ENCODE results near the gene ATG7.
"Not testable (repeated sequence)": the region's sequence is repeated elsewhere in the genome, so short reads cannot be mapped to it uniquely, and the experiment has no call there.

The ATG7 gene

DNA sequence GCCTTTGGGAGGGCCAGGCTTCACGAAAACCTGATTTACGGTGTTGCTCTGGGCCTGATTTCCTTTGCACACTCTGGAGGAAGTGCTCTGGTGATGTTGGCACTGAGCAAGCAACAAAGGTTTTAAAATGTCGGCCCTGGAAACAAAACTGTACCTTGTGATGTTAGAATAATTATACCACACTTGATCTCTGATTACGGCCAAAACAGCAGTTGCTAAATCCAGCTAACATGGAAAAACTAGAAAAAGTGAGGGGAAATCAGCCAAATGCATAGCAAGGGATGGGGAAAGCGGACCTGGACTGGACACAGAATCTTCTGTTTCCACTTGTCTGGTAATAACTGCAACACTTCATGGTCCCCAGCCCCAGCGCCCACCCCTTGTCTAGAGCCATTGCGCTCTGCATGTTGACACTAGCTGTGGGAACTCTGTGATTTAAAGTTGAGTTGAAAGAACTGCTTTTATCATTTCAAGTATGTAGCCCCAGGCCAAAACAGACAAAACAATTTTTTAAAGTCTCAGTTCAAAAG lies 251.4 kb downstream of the ATG7 start:
- TF ChIP-seq, protein P1, sequence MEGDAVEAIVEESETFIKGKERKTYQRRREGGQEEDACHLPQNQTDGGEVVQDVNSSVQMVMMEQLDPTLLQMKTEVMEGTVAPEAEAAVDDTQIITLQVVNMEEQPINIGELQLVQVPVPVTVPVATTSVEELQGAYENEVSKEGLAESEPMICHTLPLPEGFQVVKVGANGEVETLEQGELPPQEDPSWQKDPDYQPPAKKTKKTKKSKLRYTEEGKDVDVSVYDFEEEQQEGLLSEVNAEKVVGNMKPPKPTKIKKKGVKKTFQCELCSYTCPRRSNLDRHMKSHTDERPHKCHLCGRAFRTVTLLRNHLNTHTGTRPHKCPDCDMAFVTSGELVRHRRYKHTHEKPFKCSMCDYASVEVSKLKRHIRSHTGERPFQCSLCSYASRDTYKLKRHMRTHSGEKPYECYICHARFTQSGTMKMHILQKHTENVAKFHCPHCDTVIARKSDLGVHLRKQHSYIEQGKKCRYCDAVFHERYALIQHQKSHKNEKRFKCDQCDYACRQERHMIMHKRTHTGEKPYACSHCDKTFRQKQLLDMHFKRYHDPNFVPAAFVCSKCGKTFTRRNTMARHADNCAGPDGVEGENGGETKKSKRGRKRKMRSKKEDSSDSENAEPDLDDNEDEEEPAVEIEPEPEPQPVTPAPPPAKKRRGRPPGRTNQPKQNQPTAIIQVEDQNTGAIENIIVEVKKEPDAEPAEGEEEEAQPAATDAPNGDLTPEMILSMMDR (IDR thresholded peaks at IDR 0.05; ENCODE audit: extremely low read depth, insufficient read depth, missing control alignments), result no peak
- in situ Hi-C loops (cut with MboI; ENCODE audit: low pct_unique_long_range_greater_than_20kb, low sequenced_read_pairs, unreplicated experiment), result no loop called here
- DNase-seq (ENCODE audit: low spot score), result no peak

DNA sequence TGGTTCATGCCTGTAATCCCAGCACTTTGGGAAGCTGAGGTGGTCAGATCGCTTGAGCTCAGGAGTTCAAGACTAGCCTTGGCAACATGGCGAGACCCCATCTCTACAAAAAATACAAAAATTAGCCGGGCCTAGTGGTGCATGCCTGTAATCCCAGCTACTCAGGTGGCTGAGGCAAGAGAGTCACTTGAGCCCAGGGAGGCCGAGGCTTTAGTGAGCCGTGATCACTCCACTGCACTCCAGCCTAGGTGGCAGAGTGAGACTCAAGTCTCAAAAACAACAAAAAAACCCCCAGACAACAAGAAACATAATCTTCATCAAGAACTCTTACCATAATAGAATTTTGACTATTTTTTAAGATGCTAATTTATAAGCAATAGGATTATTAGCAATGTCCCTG lies 253.9 kb downstream of the ATG7 start:
- in situ Hi-C loops (cut with MboI; ENCODE audit: low pct_unique_long_range_greater_than_20kb, low sequenced_read_pairs, unreplicated experiment); DNase-seq (ENCODE audit: low spot score): not testable (repeated sequence)

DNA sequence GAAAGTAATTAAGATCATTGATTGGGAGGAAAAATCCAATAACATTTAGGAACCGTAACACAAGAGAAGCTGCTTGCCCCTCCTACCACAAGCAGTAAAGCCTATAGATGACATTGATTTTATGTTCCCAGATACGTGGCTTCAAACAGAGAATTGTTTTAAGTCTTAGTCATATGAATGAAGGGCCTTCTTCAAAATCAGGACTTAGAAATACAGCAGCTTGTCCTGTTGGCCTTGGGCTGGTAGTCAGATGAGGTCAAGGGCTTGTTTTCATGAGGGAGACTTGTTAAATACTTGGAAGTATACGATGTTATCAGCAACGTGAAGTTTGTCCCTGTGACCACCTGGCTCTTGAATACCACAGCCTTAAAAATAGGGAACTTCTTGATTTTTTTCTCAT lies 257.1 kb downstream of the ATG7 start:
- TF ChIP-seq, protein P1 (IDR thresholded peaks at IDR 0.05; ENCODE audit: extremely low read depth, insufficient read depth, missing control alignments), result no peak
- in situ Hi-C loops (cut with MboI; ENCODE audit: low pct_unique_long_range_greater_than_20kb, low sequenced_read_pairs, unreplicated experiment), result no loop called here
- DNase-seq (ENCODE audit: low spot score), result no peak

DNA sequence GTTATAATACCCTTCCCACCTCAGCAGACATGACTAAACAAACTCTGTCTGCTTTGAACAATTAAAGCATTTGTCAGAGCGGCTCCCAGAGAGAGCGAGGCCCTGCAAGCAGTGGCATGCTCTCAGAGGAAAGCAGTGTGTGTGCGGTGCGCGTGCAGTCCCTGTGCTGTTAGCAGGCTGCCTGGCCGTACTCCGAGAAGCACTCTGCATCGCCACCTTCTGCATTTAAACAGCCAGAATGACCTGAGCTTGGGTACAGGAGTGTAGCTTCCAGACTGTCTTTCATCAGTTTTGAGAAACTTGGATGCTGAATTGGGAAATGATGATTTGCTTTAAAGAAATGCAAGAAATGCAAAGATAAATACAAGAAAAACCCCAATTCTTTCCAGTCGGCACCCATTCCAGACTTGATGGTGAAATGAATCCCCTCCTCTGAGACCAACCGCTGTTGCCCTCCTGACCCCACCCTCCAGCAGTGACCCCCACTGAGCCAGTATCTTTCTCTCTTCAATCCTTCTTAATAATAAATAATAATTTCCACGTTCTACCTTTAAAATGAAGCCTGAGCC lies 258.0 kb downstream of the ATG7 start:
- TF ChIP-seq, protein P1 (IDR thresholded peaks at IDR 0.05; ENCODE audit: extremely low read depth, insufficient read depth, missing control alignments), result no peak
- in situ Hi-C loops (cut with MboI; ENCODE audit: low pct_unique_long_range_greater_than_20kb, low sequenced_read_pairs, unreplicated experiment), result no loop called here
- DNase-seq (ENCODE audit: low spot score), result no peak

DNA sequence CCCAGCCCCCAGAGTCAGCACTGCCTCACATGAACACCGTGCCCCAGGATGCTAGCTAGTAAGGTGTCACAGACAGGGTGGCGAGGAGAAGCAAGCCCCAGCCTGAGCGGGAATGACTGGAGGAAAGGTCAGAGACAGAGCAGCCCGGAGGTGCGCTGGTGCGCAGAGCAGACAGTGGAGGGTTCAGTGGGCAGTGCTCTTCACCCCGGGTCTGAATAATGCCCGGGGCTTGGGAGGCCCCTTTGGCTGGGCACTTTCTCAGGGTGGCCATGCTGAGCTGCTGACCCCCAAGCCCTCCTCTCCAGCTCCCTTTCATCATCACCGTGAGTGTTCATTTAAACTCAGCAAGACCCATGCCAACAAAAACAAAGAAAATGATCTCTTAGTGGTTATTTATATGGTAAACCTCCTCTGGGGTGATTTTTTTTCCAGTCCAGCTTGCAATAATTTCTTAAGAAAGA lies 260.8 kb downstream of the ATG7 start:
- TF ChIP-seq, protein P1 (IDR thresholded peaks at IDR 0.05; ENCODE audit: extremely low read depth, insufficient read depth, missing control alignments), result no peak
- DNase-seq (ENCODE audit: low spot score), result no peak

DNA sequence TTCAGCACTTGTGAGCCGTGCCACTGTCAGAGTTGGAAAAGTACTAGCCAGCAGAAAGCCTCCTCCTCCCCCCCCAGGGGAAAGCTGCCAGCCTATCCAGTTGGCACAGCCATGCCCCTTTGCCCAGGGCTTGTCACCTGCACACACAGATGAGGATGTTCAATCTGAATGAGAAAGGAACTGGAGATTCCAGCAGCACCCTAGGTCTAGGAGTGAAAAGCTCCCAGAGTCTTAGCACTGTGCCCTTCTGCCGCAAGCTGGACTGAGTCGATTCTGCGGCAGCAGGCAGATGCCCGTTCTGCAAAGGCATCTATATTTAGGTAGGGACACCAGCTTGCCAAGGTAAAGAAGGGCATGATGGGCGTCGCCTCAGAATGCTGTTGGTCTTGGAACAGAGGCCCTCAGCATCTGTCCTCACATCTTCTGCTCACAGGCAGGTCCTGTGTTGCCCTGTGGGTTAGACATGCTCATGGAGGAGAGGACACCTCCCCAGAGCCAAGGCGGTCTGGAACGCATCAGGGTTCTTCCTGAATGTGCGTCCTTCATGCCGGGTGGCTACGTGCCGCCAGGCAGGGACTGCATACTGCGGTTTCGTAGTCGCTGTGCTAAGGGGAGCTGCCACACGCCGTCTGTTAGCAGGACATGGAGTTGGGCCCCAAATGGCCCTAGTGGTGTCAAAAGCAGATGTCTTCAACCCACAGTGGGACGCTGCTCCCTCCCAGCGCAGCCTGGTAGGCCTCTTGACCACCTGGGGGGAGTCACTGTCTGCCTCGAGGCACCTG lies 262.0 kb downstream of the ATG7 start:
- in situ Hi-C loops (cut with MboI; ENCODE audit: low pct_unique_long_range_greater_than_20kb, low sequenced_read_pairs, unreplicated experiment), result no loop called here
- TF ChIP-seq, protein P1 (IDR thresholded peaks at IDR 0.05; ENCODE audit: extremely low read depth, insufficient read depth, missing control alignments), result no peak
- DNase-seq (ENCODE audit: low spot score), result no peak

More for the DNA sequence above, 260.8 kb downstream of the ATG7 start:
- in situ Hi-C loops (cut with MboI; ENCODE audit: low pct_unique_long_range_greater_than_20kb, low sequenced_read_pairs, unreplicated experiment), result no loop called here

DNA sequence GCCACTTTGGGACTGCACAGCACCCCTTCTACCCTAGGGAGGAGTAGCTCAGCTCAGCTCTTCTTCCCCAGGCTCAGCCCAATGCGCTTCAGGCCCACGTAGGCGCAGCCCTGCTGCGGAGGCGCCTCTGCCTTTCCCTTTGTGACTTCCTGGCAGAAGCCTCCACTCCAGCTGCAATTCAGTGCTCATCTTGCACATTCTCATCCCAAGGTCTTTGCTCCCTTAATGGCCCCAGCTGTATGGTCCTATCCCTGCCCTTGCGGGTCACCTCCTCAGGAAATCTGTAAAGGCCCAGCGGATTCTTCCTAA lies 262.6 kb downstream of the ATG7 start:
- TF ChIP-seq, protein P1 (IDR thresholded peaks at IDR 0.05; ENCODE audit: extremely low read depth, insufficient read depth, missing control alignments), result no peak
- in situ Hi-C loops (cut with MboI; ENCODE audit: low pct_unique_long_range_greater_than_20kb, low sequenced_read_pairs, unreplicated experiment), result no loop called here
- DNase-seq (ENCODE audit: low spot score), result no peak
